HCT116 (cell line): ENCODE results near the gene CTNNA2. TPM values are rescaled to one million over a fixed set of nuclear protein-coding genes. Genes with fewer than 3 reads are reported as not detected.

ENCODE experiments used
- ATAC-seq: fragments of 200-7000 bp; cut with Tn5 transposase; 2 replicates; pipeline ENCODE4 v1.9.1; 2020; ENCODE audit warnings: mild to moderate bottlenecking, moderate library complexity
- BruUV-seq: library from RNA; stranded (reverse); fragments of 400-500 nt; replicated peaks from 2 replicates; lab custom pipeline; 2021; lab: Mats Ljungman, UMichigan
- CTCF ChIA-PET: fragments of 300-600 bp; sonication (Branson Sonifier 250); formaldehyde crosslinking; loops from one replicate; lab custom pipeline; 2021; ENCODE audit warnings: antibody characterized with exemption; lab: Charles Lee
- POLR2A ChIA-PET: fragments of 300-600, 350-600 bp; sonication (Branson Sonifier 250); formaldehyde crosslinking; loops from one replicate; lab custom pipeline; 2021; ENCODE audit warnings: antibody characterized with exemption; lab: Charles Lee
- RAD21 ChIA-PET, 2 experiments: fragments of 300-600 bp; sonication (Branson Sonifier 250); formaldehyde crosslinking; loops; one replicate each; lab custom pipeline; 2023; ENCODE audit warnings: low total read pairs in 2 of 2; ENCODE audit not compliant: uncharacterized antibody in 2 of 2, unreplicated experiment in 2 of 2, low non-redundant PET in 1 of 2; lab: Charles Lee
- DNase-seq: peaks from one replicate; pipeline ENCODE4 v3.0.0-alpha.2; 2010; ENCODE audit warnings: low read depth, low spot score
- H2AFZ ChIP-seq: fragments of 200-600 bp; shearing (Covaris generic), sonication (generic); 2 replicates; pipeline ENCODE4 v1.6.1; 2017; ENCODE audit warnings: low read depth, mixed run types, mixed read lengths, antibody characterized with exemption, low read length; ENCODE audit not compliant: poor library complexity, severe bottlenecking
- H3K27ac ChIP-seq: 2 replicates; pipeline ENCODE4 v1.5.1; 2012; ENCODE audit warnings: low read depth, low read length
- H3K27me3 ChIP-seq: fragments of 200-600 bp; sonication (generic); 2 replicates; pipeline ENCODE4 v1.6.1; 2016; ENCODE audit warnings: mixed run types, low read length, mixed read lengths; ENCODE audit not compliant: insufficient read depth
- H3K36me3 ChIP-seq, 2 experiments: fragments of 200-500 bp in 1 of 2; fragments of 200-600 bp in 1 of 2; sonication (Bioruptor generic) in 1 of 2; sonication (generic) in 1 of 2; 2 replicates each; pipeline versions ENCODE4 v1.5.1 to v1.6.1; 2014 to 2016; ENCODE audit warnings: low read length in 2 of 2, inconsistent platforms in 1 of 2, mixed read lengths in 1 of 2, mixed run types in 1 of 2; ENCODE audit not compliant: insufficient read depth in 2 of 2, control insufficient read depth in 1 of 2
- H3K4me1 ChIP-seq, 2 experiments: fragments of 200-600 bp in 1 of 2; sonication (generic) in 1 of 2; 2 replicates each; pipeline versions ENCODE4 v1.5.1 to v1.6.1; 2012 to 2017; ENCODE audit warnings: low read length in 2 of 2, inconsistent platforms in 1 of 2, mild to moderate bottlenecking in 1 of 2, mixed read lengths in 1 of 2, mixed run types in 1 of 2, moderate library complexity in 1 of 2; ENCODE audit not compliant: insufficient read depth in 2 of 2, control insufficient read depth in 1 of 2
- H3K4me2 ChIP-seq: fragments of 200-600 bp; sonication (generic); 2 replicates; pipeline ENCODE4 v1.6.1; 2017; ENCODE audit warnings: mixed run types, low read length, mixed read lengths
- H3K4me3 ChIP-seq, 2 experiments: fragments of 200-600 bp in 1 of 2; sonication (generic) in 1 of 2; replicated peaks in 1 of 2; 2 replicates each; pipeline ENCODE4 v1.5.1; 2011 to 2016; ENCODE audit warnings: low read length in 2 of 2, control low read depth in 1 of 2, low read depth in 1 of 2, mild to moderate bottlenecking in 1 of 2, mixed read lengths in 1 of 2, mixed run types in 1 of 2
- H3K79me2 ChIP-seq: fragments of 200-600 bp; sonication (generic); 2 replicates; pipeline ENCODE4 v1.6.1; 2017; ENCODE audit warnings: mild to moderate bottlenecking, mixed run types, low read length, moderate library complexity, mixed read lengths; ENCODE audit not compliant: insufficient read depth
- H3K9ac ChIP-seq: fragments of 200-600 bp; sonication (generic); 2 replicates; pipeline ENCODE4 v1.6.1; 2016; ENCODE audit warnings: low read length, mixed read lengths
- H3K9me2 ChIP-seq: fragments of 200-600 bp; sonication (generic), shearing (Covaris generic); 2 replicates; pipeline ENCODE4 v1.6.1; 2017; ENCODE audit warnings: mixed run types, mild to moderate bottlenecking, moderate library complexity; ENCODE audit not compliant: insufficient read depth
- H3K9me3 ChIP-seq, 2 experiments: fragments of 200-500 bp in 1 of 2; fragments of 200-600 bp in 1 of 2; sonication (Bioruptor generic) in 1 of 2; sonication (generic) in 1 of 2; 2 replicates each; pipeline ENCODE4 v1.6.1; 2014 to 2017; ENCODE audit warnings: low read length in 2 of 2, mixed read lengths in 2 of 2, inconsistent platforms in 1 of 2, low read depth in 1 of 2, mild to moderate bottlenecking in 1 of 2, mixed run types in 1 of 2, moderate library complexity in 1 of 2; ENCODE audit not compliant: control insufficient read depth in 1 of 2, insufficient read depth in 1 of 2
- H4K20me1 ChIP-seq: fragments of 200-600 bp; sonication (generic), shearing (Covaris generic); 2 replicates; pipeline ENCODE4 v1.6.1; 2017; ENCODE audit warnings: mixed run types, mild to moderate bottlenecking, moderate library complexity; ENCODE audit not compliant: insufficient read depth
- ATF3 ChIP-seq: IDR thresholded peaks from 2 replicates; pipeline ENCODE4 v1.6.1; 2012
- CBX3 ChIP-seq: IDR thresholded peaks from 2 replicates; pipeline ENCODE4 v1.6.1; 2012; ENCODE audit warnings: low read depth
- CEBPB ChIP-seq: IDR thresholded peaks from 2 replicates; pipeline ENCODE4 v1.6.1; 2012; ENCODE audit warnings: low read depth
- ELF1 ChIP-seq: IDR thresholded peaks from 2 replicates; pipeline ENCODE4 v1.6.1; 2012; ENCODE audit warnings: low read depth, borderline replicate concordance
- FOSL1 ChIP-seq: IDR thresholded peaks from 2 replicates; pipeline ENCODE4 v1.6.1; 2012; ENCODE audit warnings: low read depth
- JUND ChIP-seq: IDR thresholded peaks from 2 replicates; pipeline ENCODE4 v1.6.1; 2012
- MAX ChIP-seq: IDR thresholded peaks from 2 replicates; pipeline ENCODE4 v1.6.1; 2012
- RAD21 ChIP-seq: IDR thresholded peaks from 2 replicates; pipeline ENCODE4 v1.6.1; 2012; ENCODE audit warnings: low read depth, mild to moderate bottlenecking
- SP1 ChIP-seq: IDR thresholded peaks from 2 replicates; pipeline ENCODE4 v1.6.1; 2012; ENCODE audit warnings: low read depth
- TCF7L2 ChIP-seq: IDR thresholded peaks from 2 replicates; pipeline ENCODE4 v1.7.0; 2011; ENCODE audit warnings: borderline replicate concordance, inconsistent platforms; ENCODE audit not compliant: insufficient read depth, insufficient read length; ENCODE audit errors: extremely low read depth
- YY1 ChIP-seq: IDR thresholded peaks from 2 replicates; pipeline ENCODE4 v1.6.1; 2011; ENCODE audit warnings: low read length, low read depth, moderate library complexity, mild to moderate bottlenecking; ENCODE audit not compliant: insufficient replicate concordance; ENCODE audit errors: extremely low read depth
- intact Hi-C: fragments of 100-400 bp; cut with micrococcal nuclease; formaldehyde crosslinking; loops from 2 replicates; pipeline ENCODE4 v1.10.0; 2022
- total RNA-seq: library from RNA; stranded (reverse); gene quantifications from one replicate; pipeline ENCODE4 v1.2.1, GENCODE V29; 2021; ENCODE audit not compliant: unreplicated experiment
- TF ChIP-seq, protein P1 (sequence below), 3 experiments: fragments of 200-600 bp in 1 of 3; sonication (generic) in 1 of 3; IDR thresholded peaks in 2 of 3; conservative IDR thresholded peaks in 1 of 3; 2 replicates each; pipeline ENCODE4 v1.5.1; 2012 to 2017; ENCODE audit warnings: low read depth in 2 of 3, low read length in 2 of 3, antibody characterized with exemption in 1 of 3, borderline replicate concordance in 1 of 3, control low read depth in 1 of 3, mild to moderate bottlenecking in 1 of 3, mixed read lengths in 1 of 3, mixed run types in 1 of 3, moderate library complexity in 1 of 3; ENCODE audit not compliant: insufficient read depth in 1 of 3
- TF ChIP-seq, protein P2 (sequence below): IDR thresholded peaks from 2 replicates; pipeline ENCODE4 v1.6.1; 2011; ENCODE audit warnings: mild to moderate bottlenecking, low read length, moderate library complexity; ENCODE audit not compliant: insufficient replicate concordance; ENCODE audit errors: extremely low read depth

The CTNNA2 gene
- total RNA-seq, 1 experiment from 2014 or later = not detected

DNA sequence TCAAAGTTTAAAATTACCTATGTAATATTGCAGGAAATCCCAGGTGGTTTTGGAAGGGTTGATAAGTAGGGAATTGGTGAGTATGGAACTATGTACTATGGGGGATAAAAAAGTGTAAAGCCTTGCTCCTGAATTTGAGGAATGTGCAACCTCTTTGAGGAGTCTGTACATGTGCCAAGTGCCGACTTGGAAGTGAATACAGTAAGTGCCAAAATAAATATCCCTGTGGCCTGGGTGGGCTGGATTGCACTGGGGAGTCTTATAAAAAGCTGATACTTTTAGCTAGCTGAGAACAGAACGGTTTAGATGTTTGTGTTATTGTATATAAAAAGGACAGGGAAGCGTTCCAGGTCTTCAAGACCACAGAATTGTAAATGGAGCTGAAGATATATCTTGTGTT is 1108.8 kb downstream of the CTNNA2 start:
- ChIA-PET RAD21 (no interaction called here), CTCF (no interaction called here), POLR2A (no interaction called here)
- BruUV-seq = no TSS peak
- Histone ChIP-seq H3K27ac (no peak overlapping the region), H3K4me3 (no peak overlapping the region), H3K9me2 (no peaks in the 10 kb centered on the region), H3K79me2 (no peaks in the 10 kb centered on the region), H3K4me1 (no peaks in the 10 kb centered on the region), H3K36me3 (no peaks in the 10 kb centered on the region), H4K20me1 (no peaks in the 10 kb centered on the region), H3K9me3 (peaks cover 7 to 11% of the 10 kb centered on the region in 2 experiments; a peak in 2 of 4 replicates), H3K4me2 (no peak overlapping the region), H2AFZ (no peak overlapping the region), H3K9ac (no peak overlapping the region), H3K27me3 (no peaks in the 10 kb centered on the region)
- no peak for ATAC-seq
- TF ChIP-seq JUND (no peak), CEBPB (no peak), RAD21 (no peak), ATF3 (no peak), MAX (no peak), SP1 (no peak)
- TF ChIP-seq, protein P1, sequence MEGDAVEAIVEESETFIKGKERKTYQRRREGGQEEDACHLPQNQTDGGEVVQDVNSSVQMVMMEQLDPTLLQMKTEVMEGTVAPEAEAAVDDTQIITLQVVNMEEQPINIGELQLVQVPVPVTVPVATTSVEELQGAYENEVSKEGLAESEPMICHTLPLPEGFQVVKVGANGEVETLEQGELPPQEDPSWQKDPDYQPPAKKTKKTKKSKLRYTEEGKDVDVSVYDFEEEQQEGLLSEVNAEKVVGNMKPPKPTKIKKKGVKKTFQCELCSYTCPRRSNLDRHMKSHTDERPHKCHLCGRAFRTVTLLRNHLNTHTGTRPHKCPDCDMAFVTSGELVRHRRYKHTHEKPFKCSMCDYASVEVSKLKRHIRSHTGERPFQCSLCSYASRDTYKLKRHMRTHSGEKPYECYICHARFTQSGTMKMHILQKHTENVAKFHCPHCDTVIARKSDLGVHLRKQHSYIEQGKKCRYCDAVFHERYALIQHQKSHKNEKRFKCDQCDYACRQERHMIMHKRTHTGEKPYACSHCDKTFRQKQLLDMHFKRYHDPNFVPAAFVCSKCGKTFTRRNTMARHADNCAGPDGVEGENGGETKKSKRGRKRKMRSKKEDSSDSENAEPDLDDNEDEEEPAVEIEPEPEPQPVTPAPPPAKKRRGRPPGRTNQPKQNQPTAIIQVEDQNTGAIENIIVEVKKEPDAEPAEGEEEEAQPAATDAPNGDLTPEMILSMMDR (IDR thresholded peaks at IDR 0.05 in 2 of 3, conservative IDR thresholded peaks at IDR 0.05 in 1 of 3; ENCODE audit: borderline replicate concordance in 1 of 3, insufficient read depth in 1 of 3, low read depth in 2 of 3, low read length in 2 of 3) = no peak
- no peak for DNase-seq
- intact Hi-C loops = no loop called here

GRCh38 chr2:80624062-80624461 is 1111.2 kb downstream of the CTNNA2 start:
- Histone ChIP-seq H3K9me2 (no peaks in the 10 kb centered on the region), H3K36me3 (no peaks in the 10 kb centered on the region), H3K9me3 (peaks cover 7 to 10% of the 10 kb centered on the region in 2 experiments; a peak in 2 of 4 replicates), H3K27ac (no peak overlapping the region), H2AFZ (no peak overlapping the region), H3K4me2 (no peak overlapping the region), H3K79me2 (no peaks in the 10 kb centered on the region), H3K4me1 (no peaks in the 10 kb centered on the region), H3K27me3 (no peaks in the 10 kb centered on the region)
- ChIA-PET POLR2A (no interaction called here), CTCF (no interaction called here)
- BruUV-seq = no TSS peak
- intact Hi-C loops = no loop called here
- ATAC-seq = no peak
- DNase-seq = no peak
- TF ChIP-seq TCF7L2 (no peak), ELF1 (no peak), FOSL1 (no peak), MAX (no peak), YY1 (no peak), CBX3 (no peak)
- TF ChIP-seq, protein P2, sequence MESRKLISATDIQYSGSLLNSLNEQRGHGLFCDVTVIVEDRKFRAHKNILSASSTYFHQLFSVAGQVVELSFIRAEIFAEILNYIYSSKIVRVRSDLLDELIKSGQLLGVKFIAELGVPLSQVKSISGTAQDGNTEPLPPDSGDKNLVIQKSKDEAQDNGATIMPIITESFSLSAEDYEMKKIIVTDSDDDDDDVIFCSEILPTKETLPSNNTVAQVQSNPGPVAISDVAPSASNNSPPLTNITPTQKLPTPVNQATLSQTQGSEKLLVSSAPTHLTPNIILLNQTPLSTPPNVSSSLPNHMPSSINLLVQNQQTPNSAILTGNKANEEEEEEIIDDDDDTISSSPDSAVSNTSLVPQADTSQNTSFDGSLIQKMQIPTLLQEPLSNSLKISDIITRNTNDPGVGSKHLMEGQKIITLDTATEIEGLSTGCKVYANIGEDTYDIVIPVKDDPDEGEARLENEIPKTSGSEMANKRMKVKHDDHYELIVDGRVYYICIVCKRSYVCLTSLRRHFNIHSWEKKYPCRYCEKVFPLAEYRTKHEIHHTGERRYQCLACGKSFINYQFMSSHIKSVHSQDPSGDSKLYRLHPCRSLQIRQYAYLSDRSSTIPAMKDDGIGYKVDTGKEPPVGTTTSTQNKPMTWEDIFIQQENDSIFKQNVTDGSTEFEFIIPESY = no peak
- TF ChIP-seq, all 23 proteins: peak for 0
- Histone ChIP-seq H3K9ac (no peak overlapping the region), H3K4me3 (no peak overlapping the region), H4K20me1 (no peaks in the 10 kb centered on the region)
- RAD21 ChIA-PET = no interaction called here
